Measurements from ENCODE around the gene TMEM184B. TPM values are rescaled to one million over a fixed set of nuclear protein-coding genes. Genes with fewer than 3 reads are reported as not detected.

Gene TMEM184B
- total RNA-seq, 1 donor from 2014 or later = 42.6 TPM

- TF ChIP-seq, protein P1, sequence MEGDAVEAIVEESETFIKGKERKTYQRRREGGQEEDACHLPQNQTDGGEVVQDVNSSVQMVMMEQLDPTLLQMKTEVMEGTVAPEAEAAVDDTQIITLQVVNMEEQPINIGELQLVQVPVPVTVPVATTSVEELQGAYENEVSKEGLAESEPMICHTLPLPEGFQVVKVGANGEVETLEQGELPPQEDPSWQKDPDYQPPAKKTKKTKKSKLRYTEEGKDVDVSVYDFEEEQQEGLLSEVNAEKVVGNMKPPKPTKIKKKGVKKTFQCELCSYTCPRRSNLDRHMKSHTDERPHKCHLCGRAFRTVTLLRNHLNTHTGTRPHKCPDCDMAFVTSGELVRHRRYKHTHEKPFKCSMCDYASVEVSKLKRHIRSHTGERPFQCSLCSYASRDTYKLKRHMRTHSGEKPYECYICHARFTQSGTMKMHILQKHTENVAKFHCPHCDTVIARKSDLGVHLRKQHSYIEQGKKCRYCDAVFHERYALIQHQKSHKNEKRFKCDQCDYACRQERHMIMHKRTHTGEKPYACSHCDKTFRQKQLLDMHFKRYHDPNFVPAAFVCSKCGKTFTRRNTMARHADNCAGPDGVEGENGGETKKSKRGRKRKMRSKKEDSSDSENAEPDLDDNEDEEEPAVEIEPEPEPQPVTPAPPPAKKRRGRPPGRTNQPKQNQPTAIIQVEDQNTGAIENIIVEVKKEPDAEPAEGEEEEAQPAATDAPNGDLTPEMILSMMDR (IDR thresholded peaks at IDR 0.05; ENCODE audit: insufficient read depth, low read length, poor library complexity, severe bottlenecking) = no peak
- Histone ChIP-seq H3K4me3 (ENCODE audit: low read depth, low read length) (peak within 1 kb of the TSS; percentile 84), H3K27me3 (ENCODE audit: control insufficient read depth, insufficient read depth, low read length) (no peaks in the 10 kb centered on the region), H3K36me3 (ENCODE audit: control insufficient read depth, insufficient read depth, low read length) (peaks cover 3% of the 10 kb centered on the region)
- DNase-seq (ENCODE audit: low read depth) = no peak
These were observed 44.5 kb upstream of the TMEM184B start, which contains the start of gene CSNK1E for GRCh38 chr22:38317122-38317994. TSS of gene CSNK1E (minus strand) at chr22:38317433. CDS start at chr22:38314157, 3,276 bp downstream.

DNA sequence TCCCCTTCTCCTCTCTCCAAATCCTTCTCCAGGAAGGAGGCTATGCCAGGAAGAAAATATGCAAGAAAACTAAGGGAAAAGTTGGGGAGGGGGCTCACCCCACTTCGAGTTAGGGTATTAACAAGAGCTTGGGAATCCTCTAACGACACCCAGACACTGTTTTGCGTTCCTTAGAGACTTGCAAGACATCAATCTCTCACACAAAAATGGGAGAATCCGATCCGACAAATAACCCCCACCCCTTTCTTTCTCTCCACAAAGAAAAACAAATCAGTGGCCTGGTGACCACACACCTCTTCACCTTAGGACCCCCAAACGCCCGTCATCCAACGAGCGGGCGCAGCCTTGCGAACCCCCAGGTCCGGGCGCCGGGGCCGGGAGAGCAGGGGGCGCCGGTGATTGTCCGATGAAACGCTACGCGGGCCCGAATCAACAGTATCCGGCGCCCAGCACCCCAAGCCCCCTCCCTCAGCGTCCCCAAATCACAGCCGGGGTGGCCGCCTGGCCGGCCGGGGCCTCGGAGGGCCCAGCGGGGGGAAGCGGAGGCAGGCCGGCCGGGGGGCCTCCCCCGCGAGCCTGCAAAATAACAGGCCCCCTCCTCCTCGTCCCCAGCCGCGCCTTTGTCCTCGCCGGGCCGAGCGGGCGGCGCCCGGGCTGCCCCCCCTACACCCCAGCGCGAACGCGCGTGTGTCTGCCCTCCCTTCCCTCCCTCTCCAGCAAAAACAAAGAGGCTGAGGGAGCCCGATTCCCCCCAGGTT, 43.7 kb upstream of the TMEM184B start:
- no peak for DNase-seq (ENCODE audit: low read depth)
- TF ChIP-seq, protein P1 (IDR thresholded peaks at IDR 0.05; ENCODE audit: insufficient read depth, low read length, poor library complexity, severe bottlenecking) = no peak
- peak overlapping the region; percentile 84 for H3K4me3 ChIP-seq (ENCODE audit: low read depth, low read length)
- H3K36me3 ChIP-seq (ENCODE audit: control insufficient read depth, insufficient read depth, low read length) = peaks cover 5% of the 10 kb centered on the region
- no peaks in the 10 kb centered on the region for H3K27me3 ChIP-seq (ENCODE audit: control insufficient read depth, insufficient read depth, low read length)

DNA sequence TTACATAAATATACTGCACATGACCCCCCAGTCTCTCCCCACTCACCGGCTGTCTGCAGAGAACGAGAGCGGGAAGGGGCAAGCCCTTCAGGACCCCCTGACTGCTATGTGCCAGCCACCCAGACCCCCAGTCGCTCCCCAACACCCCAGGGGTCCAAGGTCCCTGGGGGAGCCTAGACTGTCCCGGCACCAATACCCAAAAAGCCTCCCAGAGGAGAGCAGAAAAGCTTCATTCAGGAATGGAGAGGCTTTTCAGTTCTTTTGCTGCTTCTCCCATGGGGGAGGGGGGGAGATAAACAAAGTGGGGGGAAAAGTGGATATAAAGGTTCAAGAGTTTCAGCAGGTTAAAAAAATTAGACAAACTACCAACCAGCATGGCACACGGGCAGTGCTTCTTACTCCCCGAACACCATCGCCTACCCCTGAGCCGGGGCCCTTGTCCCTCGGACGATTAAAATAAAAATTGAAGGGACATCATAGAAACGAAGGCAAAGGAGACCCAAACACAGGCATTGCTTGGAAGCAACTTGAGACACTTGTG, 43.1 kb upstream of the TMEM184B start:
- H3K4me3 ChIP-seq (ENCODE audit: low read depth, low read length) = peak overlapping the region; percentile 84
- no peak for DNase-seq (ENCODE audit: low read depth)
- TF ChIP-seq, protein P1 (IDR thresholded peaks at IDR 0.05; ENCODE audit: insufficient read depth, low read length, poor library complexity, severe bottlenecking) = no peak
- no peaks in the 10 kb centered on the region for H3K27me3 ChIP-seq (ENCODE audit: control insufficient read depth, insufficient read depth, low read length)
- H3K36me3 ChIP-seq (ENCODE audit: control insufficient read depth, insufficient read depth, low read length) = peaks cover 6% of the 10 kb centered on the region

- Histone ChIP-seq H3K27me3 (ENCODE audit: control insufficient read depth, insufficient read depth, low read length) (no peaks in the 10 kb centered on the region), H3K36me3 (ENCODE audit: control insufficient read depth, insufficient read depth, low read length) (peaks cover 6% of the 10 kb centered on the region), H3K4me3 (ENCODE audit: low read depth, low read length) (peak overlapping the region; percentile 84)
- DNase-seq (ENCODE audit: low read depth) = no peak
- TF ChIP-seq, protein P1 (IDR thresholded peaks at IDR 0.05; ENCODE audit: insufficient read depth, low read length, poor library complexity, severe bottlenecking) = no peak
These were observed 42.4 kb upstream of the TMEM184B start for GRCh38 chr22:38314933-38315822.
